ENCODE data around the gene INTS11.

INTS11 gene

DNA sequence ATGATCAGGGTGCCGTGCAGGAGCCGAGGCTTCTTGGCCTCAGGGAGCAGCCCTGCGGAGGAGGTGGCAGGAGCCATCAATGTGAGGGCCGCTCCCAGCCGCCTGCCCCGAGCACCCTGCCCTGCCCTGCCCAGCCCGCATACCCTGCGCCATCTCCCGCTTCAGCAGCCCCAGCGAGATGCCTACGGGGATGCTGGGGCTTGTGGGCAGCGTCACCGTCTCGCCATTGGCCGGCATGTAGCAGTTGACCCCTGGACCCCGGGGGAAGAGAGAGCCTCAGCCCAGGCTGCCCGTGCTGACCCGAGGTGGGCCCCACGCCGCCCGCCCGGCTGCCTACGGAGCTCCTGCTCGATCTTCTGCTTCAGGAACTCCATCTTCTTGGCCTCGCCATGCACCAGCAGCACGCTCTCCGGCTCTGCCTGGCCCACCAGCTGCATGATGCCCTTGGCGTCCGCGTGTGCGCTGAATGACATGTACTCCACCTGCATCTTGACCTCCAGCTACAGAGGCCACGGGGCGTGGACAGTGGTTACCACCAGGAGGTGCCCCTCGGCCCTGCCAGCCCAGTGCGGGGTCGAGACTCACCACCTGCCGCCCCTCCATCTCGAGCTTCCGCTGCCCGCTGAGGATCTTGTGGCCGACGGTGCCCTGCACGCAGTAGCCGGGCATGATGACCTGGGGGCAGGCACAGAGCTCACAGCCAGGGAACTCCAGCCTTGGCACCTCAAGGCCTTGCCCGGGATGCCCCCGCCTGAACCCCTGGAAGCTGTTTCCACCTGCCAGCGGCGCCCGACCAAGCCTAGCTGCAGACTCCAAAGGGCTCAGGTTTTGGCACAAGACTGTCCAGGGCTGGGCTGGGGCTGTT lies 11.8 kb downstream of the INTS11 start:
- DNase-seq, result no peak

- DNase-seq, result no peak
Observed at GRCh38 chr1:1311107-1312104, 13.1 kb downstream of the INTS11 start.

DNA sequence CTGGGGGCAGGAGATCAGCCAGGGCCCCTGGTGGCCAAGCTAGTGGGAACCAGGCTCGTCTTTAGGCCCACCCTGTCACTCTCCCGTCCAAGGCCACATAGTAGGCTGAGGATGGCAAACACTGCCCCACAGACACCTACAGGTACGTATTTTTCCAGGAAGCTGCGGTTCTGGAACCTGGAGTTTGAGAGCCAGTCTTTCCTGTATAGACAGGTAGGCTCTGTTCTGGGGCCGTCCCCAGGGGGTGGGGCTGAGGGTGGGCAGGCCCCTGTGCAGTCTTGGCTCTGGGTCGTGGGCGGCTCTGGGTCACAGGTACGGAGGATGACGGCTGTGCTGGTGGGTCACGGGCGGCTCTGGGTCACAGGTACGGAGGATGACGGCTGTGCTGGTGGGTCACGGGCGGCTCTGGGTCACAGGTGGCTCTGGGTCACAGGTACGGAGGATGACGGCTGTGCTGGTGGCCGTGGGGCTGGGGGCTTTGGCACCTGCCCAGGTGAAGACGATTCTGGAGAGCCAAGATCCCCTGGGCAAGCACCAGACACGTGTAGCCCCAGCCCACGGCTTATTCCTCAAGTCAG lies 13.9 kb downstream of the INTS11 start:
- DNase-seq, result no peak

- no peak for DNase-seq
Observed at GRCh38 chr1:1310109-1310385, 14.4 kb downstream of the INTS11 start.

GRCh38 chr1:1309251-1310108 lies 15.0 kb downstream of the INTS11 start:
- DNase-seq, result no peak

DNA sequence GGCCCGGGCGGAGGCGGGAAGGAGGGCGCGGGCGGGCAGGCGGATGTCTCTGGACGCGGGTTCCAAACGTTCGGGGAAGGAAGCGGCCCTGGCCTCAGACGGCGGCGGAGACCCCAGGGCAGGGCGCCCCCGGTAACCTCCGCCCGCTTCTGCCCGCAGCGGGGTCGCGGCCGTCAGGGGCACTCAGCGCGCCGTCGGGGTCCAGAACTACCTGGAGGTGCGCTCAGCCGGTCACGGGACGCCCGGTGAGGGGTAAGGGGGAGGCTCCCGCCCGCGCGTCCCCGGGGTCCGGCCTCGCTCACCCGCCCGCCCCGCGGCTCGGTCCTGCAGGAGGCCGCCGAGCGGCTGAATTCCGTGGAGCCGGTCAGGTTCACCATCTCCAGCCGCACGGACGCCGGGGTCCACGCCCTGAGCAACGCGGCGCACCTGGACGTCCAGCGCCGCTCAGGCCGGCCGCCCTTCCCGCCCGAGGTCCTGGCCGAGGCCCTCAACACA lies 15.7 kb downstream of the INTS11 start:
- DNase-seq, result no peak

DNA sequence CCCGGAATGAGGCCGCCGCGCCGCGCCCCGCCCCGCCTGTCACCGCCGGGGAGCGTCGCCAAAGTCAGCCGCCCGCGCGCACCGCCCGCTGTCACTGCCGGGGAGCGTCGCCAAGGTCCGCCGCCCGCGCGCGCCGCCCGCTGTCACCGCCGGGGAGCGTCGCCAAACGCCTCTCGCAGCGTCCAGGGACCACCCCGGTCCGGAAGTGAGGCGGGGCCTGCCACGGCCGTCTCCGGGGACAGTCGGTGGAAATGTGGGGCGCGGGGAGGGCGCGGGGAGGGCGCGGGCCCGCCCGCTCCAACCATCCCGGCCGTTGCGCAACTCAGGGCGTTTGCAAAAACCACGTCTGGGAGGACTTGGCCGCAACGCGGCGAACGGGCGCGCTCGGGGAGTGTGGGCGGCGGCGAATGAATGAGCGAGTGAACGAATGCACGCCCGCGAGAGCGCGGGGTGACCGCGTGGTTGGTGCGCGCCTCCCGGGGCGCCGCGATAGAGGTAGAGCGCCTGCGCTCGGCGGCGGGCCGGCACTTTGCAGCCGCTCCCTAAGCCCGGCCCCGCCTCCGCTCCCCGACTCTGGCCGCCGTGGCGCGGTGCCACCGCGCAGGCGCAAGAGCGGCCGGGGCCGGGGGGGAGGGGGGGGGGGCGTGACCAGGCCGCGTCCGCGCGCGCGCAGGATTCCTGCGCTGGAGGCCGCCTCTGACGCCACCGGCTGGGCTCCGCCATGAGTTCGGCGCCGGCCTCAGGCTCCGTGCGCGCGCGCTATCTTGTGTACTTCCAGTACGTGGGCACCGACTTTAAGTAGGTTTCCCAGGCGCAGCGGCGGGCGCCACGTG lies 16.3 kb downstream of the INTS11 start, which contains the start of the genes ACAP3 and PUSL1:
Gene ACAP3, minus strand, starts transcription at position 8 of the 833 bp plus-strand sequence. CDS start 115 bp downstream, outside the sequence.
Gene PUSL1, plus strand, starts transcription at position 675 of the 833 bp plus-strand sequence. Its CDS starts 47 bp downstream, at position 722.
- peak; percentile 93 for DNase-seq

DNA sequence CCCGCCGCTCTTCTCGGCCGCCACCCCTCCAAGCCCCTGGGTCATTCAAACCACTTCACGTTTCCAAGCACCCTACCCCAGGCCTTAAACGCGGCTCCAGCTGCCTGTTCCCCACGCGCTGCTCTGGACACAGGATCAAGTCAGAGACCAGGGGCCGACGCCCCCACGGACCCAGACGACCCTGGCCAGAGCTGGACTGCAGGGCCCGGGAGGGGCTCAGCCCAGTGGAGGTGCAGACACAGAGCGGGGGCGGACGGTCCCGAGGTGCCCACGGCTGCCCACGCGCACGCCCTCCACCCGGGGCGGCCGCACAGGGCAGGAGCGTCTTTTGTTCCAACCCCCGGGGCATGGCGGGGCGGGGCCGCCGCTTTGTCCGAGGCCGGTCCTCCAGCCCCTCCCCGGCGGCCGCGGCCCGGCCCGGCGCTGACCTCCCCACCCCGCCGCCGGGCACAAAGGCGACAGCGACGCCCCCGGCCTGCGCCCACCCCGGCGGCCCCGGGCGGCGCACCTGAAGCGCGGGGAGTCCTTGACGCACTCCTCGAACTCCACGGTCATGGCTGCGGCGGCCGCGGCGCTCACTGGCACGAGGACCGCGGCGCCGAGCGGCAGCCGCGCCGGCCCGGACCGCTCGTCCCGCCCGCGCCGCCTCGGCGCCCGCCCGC lies 17.1 kb downstream of the INTS11 start:
- no peak for DNase-seq

GRCh38 chr1:1306661-1307260 lies 17.7 kb downstream of the INTS11 start:
- no peak for DNase-seq

GRCh38 chr1:1306070-1306660 lies 18.3 kb downstream of the INTS11 start:
- no peak for DNase-seq

DNA sequence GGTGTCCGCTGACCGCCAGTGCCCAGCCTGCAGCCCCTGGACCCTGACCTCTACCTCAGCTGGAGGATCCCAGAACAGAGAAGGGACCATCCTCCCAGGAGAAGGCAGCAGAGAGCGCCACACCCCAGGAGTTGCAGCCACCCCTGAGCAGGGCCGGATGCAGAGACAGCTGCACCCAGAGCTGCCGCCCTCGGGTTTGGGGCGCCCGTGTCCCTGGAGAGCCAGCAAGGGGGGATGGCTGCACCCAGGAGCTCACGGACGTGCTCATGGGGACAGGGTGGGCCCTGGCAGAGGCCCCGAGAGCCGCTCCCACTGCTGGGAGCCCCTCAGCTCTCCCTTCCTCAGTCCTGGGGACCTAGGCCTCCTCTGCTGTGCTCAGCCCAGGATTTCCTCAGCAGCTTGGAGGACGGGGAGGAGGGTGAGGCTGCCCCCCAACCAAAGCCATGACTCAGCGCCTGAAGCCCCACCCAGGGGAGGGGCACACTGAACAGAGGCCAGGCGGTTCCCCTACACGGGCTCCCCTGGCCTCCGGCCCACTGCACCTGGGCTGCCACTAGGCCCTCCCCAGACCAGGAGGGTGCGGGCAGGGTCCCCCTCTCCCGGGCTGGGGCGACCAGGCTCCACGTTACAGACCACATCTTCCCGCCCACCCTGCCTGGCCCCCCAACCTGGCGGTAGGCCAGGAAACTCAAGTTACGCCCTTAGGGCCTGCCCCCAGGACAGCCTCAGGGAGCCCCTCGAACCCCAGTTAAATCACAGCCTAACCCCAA lies 19.0 kb downstream of the INTS11 start:
- peak; percentile 77 for DNase-seq

DNA sequence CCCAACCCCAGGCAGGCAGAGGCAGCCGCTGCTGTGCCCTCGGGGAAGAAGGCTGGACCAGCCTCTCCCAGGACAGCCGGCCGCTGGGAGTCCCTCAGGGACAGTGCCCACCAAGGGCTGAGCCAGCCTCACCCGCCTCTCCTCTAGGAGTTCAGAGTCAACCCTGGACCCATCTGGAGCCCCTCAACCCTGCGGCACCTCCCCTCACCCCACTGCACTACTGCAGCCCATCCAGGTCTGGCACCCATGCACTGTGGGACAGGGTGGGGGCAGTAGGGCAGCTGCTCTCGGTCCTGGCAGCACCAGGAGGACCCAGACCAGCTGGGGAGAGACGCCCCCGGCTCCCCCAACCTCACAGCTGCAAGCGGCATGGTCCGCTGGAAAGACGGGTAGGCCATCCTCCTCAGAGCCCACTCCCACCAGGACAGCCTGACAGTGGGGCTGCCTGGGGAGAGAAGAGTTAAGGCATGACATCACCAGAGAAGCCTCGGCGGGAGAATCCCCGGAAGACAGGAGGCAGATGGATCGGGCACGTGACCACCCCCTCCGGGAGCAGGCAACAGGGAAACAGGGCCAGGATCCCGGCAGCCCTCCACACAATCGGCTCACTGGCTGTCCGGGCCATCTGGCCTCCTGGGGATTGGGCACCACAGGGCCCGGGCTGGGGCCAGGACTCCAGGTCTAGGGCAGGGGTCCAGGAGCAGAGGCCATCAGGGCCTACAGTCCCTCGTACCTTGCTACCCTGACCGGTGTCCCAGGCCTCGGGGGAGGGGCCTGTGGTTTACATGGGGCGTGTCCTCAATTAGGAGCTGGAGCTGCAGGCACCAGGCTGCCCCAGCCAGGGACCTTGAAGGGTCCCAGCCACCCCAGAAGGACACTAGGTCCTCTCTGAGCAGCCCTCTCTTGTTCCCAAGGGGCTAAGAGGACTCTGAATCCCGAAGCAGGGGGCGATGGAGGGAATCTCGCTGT lies 19.8 kb downstream of the INTS11 start:
- peak; percentile 73 for DNase-seq

DNA sequence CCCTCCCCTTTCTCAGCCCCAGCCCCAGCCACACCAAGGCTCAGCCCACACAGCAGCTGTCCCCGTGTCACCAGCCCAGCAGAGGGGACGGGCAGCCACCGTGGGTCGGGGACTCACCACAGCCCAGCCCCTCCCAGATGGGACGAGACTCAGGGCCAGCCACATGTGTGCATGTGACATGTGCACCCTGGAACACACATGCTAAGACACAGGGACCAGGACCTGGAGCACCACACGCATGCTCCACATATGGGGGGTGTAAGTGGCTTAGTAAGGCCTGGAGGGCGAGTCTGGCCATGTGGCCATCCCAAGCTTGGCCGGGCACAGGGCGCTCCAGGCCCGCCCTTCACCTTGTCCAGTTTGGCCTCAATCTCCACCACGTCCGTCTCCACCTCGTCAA lies 20.7 kb downstream of the INTS11 start:
- DNase-seq, result no peak

GRCh38 chr1:1302951-1303509 lies 21.4 kb downstream of the INTS11 start:
- DNase-seq, result no peak

- DNase-seq, result no peak
Observed at GRCh38 chr1:1302006-1302430, 22.4 kb downstream of the INTS11 start.

- no peak for DNase-seq
Observed at GRCh38 chr1:1300352-1300739, 24.1 kb downstream of the INTS11 start.

DNA sequence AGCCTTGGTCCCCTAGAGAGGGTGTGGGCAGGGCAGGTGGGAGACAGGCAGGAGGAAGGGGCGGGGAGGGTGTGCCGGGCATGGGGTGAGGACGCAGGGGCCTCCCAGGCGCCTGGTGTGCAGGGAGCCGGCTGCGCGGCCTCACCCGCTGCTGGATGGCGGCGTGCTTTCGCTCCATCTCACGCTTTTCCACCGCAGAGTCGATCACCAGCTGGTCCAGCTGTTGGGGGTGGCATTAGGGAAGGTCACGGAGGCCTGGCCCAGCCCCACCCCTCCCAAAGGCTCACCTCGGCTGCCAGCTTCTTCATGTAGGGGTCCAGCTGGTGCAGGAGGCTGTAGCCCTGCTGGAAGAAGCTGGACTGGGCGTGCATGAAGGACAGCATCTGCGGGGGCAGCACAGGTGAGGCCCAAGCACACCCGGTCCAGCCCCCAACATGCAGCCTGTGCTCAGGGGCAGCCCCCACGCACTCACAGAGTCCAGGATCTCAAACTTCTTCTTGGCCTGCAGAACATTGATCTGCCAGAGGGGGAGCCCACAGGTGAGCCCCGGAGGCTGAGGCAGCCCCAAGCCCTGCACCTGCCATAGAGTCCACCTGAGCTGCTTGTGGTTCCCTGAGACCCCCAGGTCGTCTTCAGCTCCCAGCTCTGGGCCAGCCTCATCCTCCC lies 24.6 kb downstream of the INTS11 start:
- DNase-seq, result no peak
